Mesothelial cell of epicardium (in vitro differentiated cells): ENCODE measurements around the gene TMEM151A. TPM values are rescaled to one million over a fixed set of nuclear protein-coding genes. Genes with fewer than 3 reads are reported as not detected.
A peak's percentile ranks its signal among the peaks of the same experiment; 100 is the strongest.

Experiments used
- DNase-seq, 2 experiments: peaks; one replicate each; pipeline ENCODE4 v3.0.0; 2021; ENCODE audit warnings: low spot score in 2 of 2; ENCODE audit not compliant: unreplicated experiment in 2 of 2
- H3K27ac Mint-ChIP-seq: 2 replicates; pipeline ENCODE4 v1.8.0; 2021; ENCODE audit warnings: mixed read lengths
- H3K27me3 Mint-ChIP-seq: 2 replicates; pipeline ENCODE4 v1.8.0; 2021; ENCODE audit warnings: low read depth, mixed read lengths
- H3K36me3 Mint-ChIP-seq: 2 replicates; pipeline ENCODE4 v1.8.0; 2021; ENCODE audit warnings: mixed read lengths
- H3K4me1 Mint-ChIP-seq: 2 replicates; pipeline ENCODE4 v1.8.0; 2021; ENCODE audit warnings: mixed read lengths
- H3K4me3 Mint-ChIP-seq: 2 replicates; pipeline ENCODE4 v1.8.0; 2021; ENCODE audit warnings: mild to moderate bottlenecking, moderate library complexity, mixed read lengths
- H3K9me3 Mint-ChIP-seq: 2 replicates; pipeline ENCODE4 v1.8.0; 2021; ENCODE audit warnings: mixed read lengths
- CTCF ChIP-seq: fragments of 200-600 bp; sonication (generic); IDR thresholded peaks from one replicate; pipeline ENCODE4 v1.5.0; 2021; ENCODE audit warnings: antibody characterized with exemption; ENCODE audit not compliant: unreplicated experiment
- total RNA-seq: library from RNA; stranded (reverse); gene quantifications from 3 replicates; pipeline ENCODE4 v1.2.1, GENCODE V29; 2021

The TMEM151A gene
- total RNA-seq, 1 donor from 2014 or later, result 1.3 TPM

- Mint-ChIP-seq H3K36me3 (peaks cover 13% of the 10 kb centered on the region), H3K9me3 (no peaks in the 10 kb centered on the region), H3K27me3 (no peaks in the 10 kb centered on the region), H3K4me3 (no peak overlapping the region), H3K4me1 (peaks cover 14% of the 10 kb centered on the region), H3K27ac (no peak overlapping the region)
- peak; percentile 43 for TF ChIP-seq CTCF
- DNase-seq, result no peak
Observed at GRCh38 chr11:66264914-66265313, 26.8 kb upstream of the TMEM151A start.

- no peak for TF ChIP-seq CTCF
- peaks cover 17% of the 10 kb centered on the region for H3K4me1 Mint-ChIP-seq
- no peaks in the 10 kb centered on the region for H3K27me3 Mint-ChIP-seq
- H3K27ac Mint-ChIP-seq, result no peak overlapping the region
- H3K4me3 Mint-ChIP-seq, result no peak overlapping the region
- peaks cover 11% of the 10 kb centered on the region for H3K36me3 Mint-ChIP-seq
- DNase-seq, result no peak
- no peaks in the 10 kb centered on the region for H3K9me3 Mint-ChIP-seq
Observed at GRCh38 chr11:66265531-66266377, 25.9 kb upstream of the TMEM151A start.

- Mint-ChIP-seq H3K27ac (peak overlapping the region; percentile 94), H3K4me3 (peak overlapping the region; percentile 92), H3K27me3 (no peaks in the 10 kb centered on the region), H3K9me3 (no peaks in the 10 kb centered on the region), H3K4me1 (peaks cover 17% of the 10 kb centered on the region), H3K36me3 (peaks cover 13% of the 10 kb centered on the region)
- no peak for TF ChIP-seq CTCF
- no peak for DNase-seq
Observed at GRCh38 chr11:66266378-66267038, 25.2 kb upstream of the TMEM151A start.

GRCh38 chr11:66267039-66267378 is 24.7 kb upstream of the TMEM151A start:
- no peak for TF ChIP-seq CTCF
- Mint-ChIP-seq H3K27me3 (no peaks in the 10 kb centered on the region), H3K27ac (peak overlapping the region; percentile 94), H3K4me1 (peaks cover 17% of the 10 kb centered on the region), H3K9me3 (no peaks in the 10 kb centered on the region), H3K4me3 (peak overlapping the region; percentile 92), H3K36me3 (peaks cover 17% of the 10 kb centered on the region)
- DNase-seq, result no peak

- Mint-ChIP-seq H3K36me3 (peaks cover 19% of the 10 kb centered on the region), H3K27ac (peak overlapping the region; percentile 100), H3K27me3 (no peaks in the 10 kb centered on the region), H3K4me3 (peak overlapping the region; percentile 92), H3K4me1 (peaks cover 17% of the 10 kb centered on the region), H3K9me3 (no peaks in the 10 kb centered on the region)
- no peak for TF ChIP-seq CTCF
- DNase-seq, result peak; percentile 87 to 90
Observed at GRCh38 chr11:66267379-66268243, 24.1 kb upstream of the TMEM151A start.
